Activated naive CD4-positive, alpha-beta T cell treated with anti-CD3 and anti-CD28 coated beads, Interleukin-2, amount 50 U/mL, for 24 hours (primary cell): ENCODE measurements around the gene PJVK.
"Not testable (repeated sequence)": the region's sequence is repeated elsewhere in the genome, so short reads cannot be mapped to it uniquely, and the experiment has no call there.

Experiments
- H3K27ac Mint-ChIP-seq: one replicate; pipeline ENCODE4 v1.8.0; 2021; ENCODE audit warnings: mild to moderate bottlenecking, mixed read lengths
- H3K27me3 Mint-ChIP-seq: one replicate; pipeline ENCODE4 v1.8.0; 2021; ENCODE audit warnings: mixed read lengths
- H3K36me3 Mint-ChIP-seq: one replicate; pipeline ENCODE4 v1.8.0; 2021; ENCODE audit warnings: mixed read lengths
- H3K4me1 Mint-ChIP-seq: one replicate; pipeline ENCODE4 v1.8.0; 2021; ENCODE audit warnings: mixed read lengths
- H3K4me3 Mint-ChIP-seq: one replicate; pipeline ENCODE4 v1.8.0; 2021; ENCODE audit warnings: mild to moderate bottlenecking, mixed read lengths
- H3K9me3 Mint-ChIP-seq: one replicate; pipeline ENCODE4 v1.8.0; 2021; ENCODE audit warnings: mixed read lengths

PJVK gene

GRCh38 chr2:178469219-178469849 lies 18.2 kb downstream of the PJVK start:
- H3K9me3 Mint-ChIP-seq: no peaks in the 10 kb centered on the region
- no peaks in the 10 kb centered on the region for H3K4me1 Mint-ChIP-seq
- no peaks in the 10 kb centered on the region for H3K27me3 Mint-ChIP-seq
- H3K36me3 Mint-ChIP-seq: peaks cover 4% of the 10 kb centered on the region
- no peak overlapping the region for H3K27ac Mint-ChIP-seq
- no peak overlapping the region for H3K4me3 Mint-ChIP-seq

GRCh38 chr2:178471313-178471712 lies 20.1 kb downstream of the PJVK start:
- not testable (repeated sequence) for H3K9me3 Mint-ChIP-seq, H3K36me3 Mint-ChIP-seq, H3K27ac Mint-ChIP-seq, H3K27me3 Mint-ChIP-seq, H3K4me3 Mint-ChIP-seq, H3K4me1 Mint-ChIP-seq

DNA sequence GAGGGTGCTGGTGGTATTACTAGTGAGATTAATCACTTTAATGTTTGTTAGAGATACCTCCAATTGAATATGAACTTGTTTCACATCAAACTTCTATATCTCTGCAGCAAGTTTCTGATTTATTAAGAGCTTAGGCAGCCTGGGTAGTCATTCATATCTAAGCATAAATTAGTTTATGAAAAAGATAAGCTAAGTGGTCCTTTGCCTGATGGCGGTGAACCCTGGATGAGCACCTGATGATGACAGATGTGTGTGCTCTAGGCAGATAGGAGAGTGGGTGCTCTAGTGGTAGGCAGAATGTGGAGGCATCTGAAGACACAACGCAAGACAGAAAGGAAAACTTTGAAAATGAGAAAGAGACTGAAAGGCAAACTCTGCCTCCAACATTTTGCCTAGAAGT lies 22.2 kb downstream of the PJVK start:
- H3K27ac Mint-ChIP-seq: no peak overlapping the region
- H3K4me3 Mint-ChIP-seq: no peak overlapping the region
- no peaks in the 10 kb centered on the region for H3K27me3 Mint-ChIP-seq
- H3K36me3 Mint-ChIP-seq: no peaks in the 10 kb centered on the region
- peaks cover 2% of the 10 kb centered on the region for H3K4me1 Mint-ChIP-seq
- no peaks in the 10 kb centered on the region for H3K9me3 Mint-ChIP-seq

- Mint-ChIP-seq H3K27ac (no peak overlapping the region), H3K36me3 (no peaks in the 10 kb centered on the region), H3K4me1 (peaks cover 6% of the 10 kb centered on the region), H3K4me3 (no peak overlapping the region), H3K9me3 (no peaks in the 10 kb centered on the region), H3K27me3 (no peaks in the 10 kb centered on the region)
Observed at GRCh38 chr2:178473931-178474330, 22.8 kb downstream of the PJVK start.

DNA sequence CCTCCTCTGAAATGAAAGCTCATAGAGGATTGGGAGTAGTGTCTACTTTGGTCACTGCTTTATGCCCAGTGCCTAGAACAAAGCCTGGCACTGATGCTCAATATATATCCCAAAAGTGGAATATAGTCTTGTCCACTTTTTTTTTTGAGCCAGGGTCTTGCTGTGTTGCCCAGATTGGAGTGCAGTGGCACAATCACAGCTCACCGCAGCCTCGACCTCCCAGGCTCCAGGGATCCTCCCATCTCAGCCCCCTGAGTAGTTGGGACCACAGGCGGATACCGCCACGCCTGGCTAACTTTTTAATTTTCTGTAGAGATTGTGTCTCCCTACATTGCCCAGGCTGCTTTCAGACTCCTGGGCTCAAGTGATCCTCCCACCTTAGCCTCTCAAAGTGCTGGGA lies 23.4 kb downstream of the PJVK start:
- Mint-ChIP-seq H3K36me3 (no peaks in the 10 kb centered on the region), H3K4me3 (no peak overlapping the region)

DNA sequence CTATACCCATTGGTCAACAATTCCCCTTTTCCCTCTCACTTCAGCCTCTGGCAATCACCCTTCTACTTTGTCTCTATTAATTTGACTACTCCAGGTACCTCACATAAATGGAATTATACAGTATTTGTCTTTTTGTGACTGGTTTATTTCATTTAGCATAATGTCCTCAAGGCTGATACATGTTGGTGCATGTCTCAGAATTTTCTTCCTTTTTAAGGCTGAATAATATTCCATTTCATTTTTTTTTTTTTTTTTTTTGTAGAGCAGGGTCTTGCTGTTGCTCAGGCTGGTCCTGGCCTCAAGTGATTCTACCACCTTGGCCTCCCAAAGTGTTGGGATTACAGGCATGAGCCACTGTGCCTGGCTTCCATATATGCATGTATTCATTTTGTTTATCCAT lies 25.3 kb downstream of the PJVK start:
- Mint-ChIP-seq H3K27me3 (no peaks in the 10 kb centered on the region), H3K36me3 (no peaks in the 10 kb centered on the region), H3K4me3 (no peak overlapping the region), H3K27ac (no peak overlapping the region), H3K4me1 (peaks cover 20% of the 10 kb centered on the region), H3K9me3 (no peaks in the 10 kb centered on the region)

More for the DNA sequence above, 23.4 kb downstream of the PJVK start:
- H3K9me3 Mint-ChIP-seq: no peaks in the 10 kb centered on the region
- no peaks in the 10 kb centered on the region for H3K27me3 Mint-ChIP-seq
- no peak overlapping the region for H3K27ac Mint-ChIP-seq
- H3K4me1 Mint-ChIP-seq: peaks cover 12% of the 10 kb centered on the region

GRCh38 chr2:178477443-178478129 lies 26.4 kb downstream of the PJVK start:
- Mint-ChIP-seq H3K27ac (no peak overlapping the region), H3K36me3 (no peaks in the 10 kb centered on the region), H3K4me1 (peaks cover 31% of the 10 kb centered on the region), H3K27me3 (no peaks in the 10 kb centered on the region), H3K9me3 (no peaks in the 10 kb centered on the region), H3K4me3 (peak overlapping the region; percentile 99)

DNA sequence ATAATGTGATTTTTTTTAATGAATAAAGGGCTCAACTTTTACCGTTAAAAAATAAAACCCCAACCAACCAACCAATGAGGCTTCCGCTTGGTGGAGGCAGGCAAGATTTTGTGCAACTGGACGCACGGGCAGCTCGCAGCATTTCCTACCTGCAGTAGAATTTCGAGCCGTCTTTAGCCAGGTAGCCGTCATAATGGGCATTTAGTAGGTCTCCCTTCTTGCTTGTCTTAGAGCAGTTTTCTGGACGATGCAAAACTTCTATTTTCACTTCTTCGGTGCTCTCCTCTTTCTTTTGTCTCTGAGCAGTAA lies 26.9 kb downstream of the PJVK start:
- Mint-ChIP-seq H3K27ac (peak overlapping the region; percentile 96), H3K4me3 (peak overlapping the region; percentile 99), H3K36me3 (no peaks in the 10 kb centered on the region), H3K9me3 (no peaks in the 10 kb centered on the region), H3K4me1 (peaks cover 36% of the 10 kb centered on the region), H3K27me3 (no peaks in the 10 kb centered on the region)

DNA sequence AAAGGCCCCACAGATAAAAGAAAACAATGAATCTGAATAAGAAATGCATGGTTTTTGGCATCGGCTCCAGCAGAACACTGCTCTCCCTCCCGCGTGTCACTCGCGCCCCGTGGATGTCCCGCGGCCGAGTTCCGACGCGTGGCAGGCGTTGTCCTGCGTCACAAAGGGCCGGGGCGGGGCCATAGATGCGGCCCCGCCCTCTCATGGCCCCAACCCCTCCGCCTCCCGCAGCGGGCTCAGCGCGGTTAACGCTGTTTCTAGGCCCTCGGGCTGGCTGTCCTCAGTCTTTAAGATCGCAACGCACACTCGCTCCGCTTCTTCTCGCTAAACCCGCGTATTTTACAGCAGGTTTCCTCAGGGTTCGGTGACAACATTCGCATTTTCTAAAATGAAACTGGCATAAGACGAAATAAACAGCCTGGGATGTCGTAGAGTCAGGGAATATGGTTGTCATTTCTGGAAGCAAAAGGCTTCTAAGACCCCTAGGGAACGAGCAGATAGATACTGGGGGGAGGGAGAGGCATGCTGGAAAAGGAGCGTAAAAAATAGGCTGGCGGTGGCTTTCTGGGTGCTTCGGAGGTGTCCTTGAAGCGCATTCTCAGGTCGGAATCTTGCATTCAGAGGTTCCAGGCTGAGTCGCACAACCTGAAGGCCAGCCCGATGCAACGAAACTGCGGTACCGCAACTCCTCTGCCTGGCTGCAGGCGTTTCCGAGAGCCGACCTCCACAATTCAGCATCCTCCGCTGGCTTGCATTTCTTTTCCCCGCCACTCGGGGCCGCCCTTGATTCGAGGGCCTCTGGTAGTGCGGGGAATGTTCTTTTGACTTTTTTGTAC lies 27.5 kb downstream of the PJVK start, which contains the start of gene FKBP7:
TSS of gene FKBP7 (minus strand) at position 162 of the 836 bp plus-strand sequence. CDS start at position 61, 101 bp downstream.
- Mint-ChIP-seq H3K4me3 (peak within 1 kb of the TSS; percentile 99), H3K9me3 (no peaks in the 10 kb centered on the region), H3K27ac (peak within 1 kb of the TSS; percentile 96), H3K27me3 (no peaks in the 10 kb centered on the region), H3K4me1 (peaks cover 36% of the 10 kb centered on the region), H3K36me3 (no peaks in the 10 kb centered on the region)

DNA sequence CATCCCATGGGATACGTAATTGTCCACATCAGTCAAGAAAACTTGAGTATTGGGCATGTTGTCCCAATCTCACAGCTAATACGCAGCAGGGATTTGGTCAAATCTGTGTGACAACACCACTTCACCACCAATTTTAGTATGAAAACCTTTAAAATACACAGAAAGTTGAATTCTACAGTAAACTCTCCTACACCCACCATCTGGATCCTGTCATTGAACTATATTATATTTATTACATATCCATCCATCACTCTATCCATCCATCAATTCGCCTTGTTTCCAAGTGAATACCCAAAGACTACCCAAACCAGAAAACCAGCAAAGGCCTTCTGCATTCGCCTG lies 28.1 kb downstream of the PJVK start:
- Mint-ChIP-seq H3K27ac (peak overlapping the region; percentile 96), H3K4me3 (peak overlapping the region; percentile 99), H3K36me3 (no peaks in the 10 kb centered on the region)

GRCh38 chr2:178479758-178480226 lies 28.6 kb downstream of the PJVK start:
- Mint-ChIP-seq H3K36me3 (no peaks in the 10 kb centered on the region), H3K27ac (peak overlapping the region; percentile 84), H3K27me3 (no peaks in the 10 kb centered on the region), H3K4me3 (peak overlapping the region; percentile 99), H3K9me3 (no peaks in the 10 kb centered on the region), H3K4me1 (peaks cover 43% of the 10 kb centered on the region)

More for the DNA sequence above, 28.1 kb downstream of the PJVK start:
- no peaks in the 10 kb centered on the region for H3K9me3 Mint-ChIP-seq
- H3K27me3 Mint-ChIP-seq: no peaks in the 10 kb centered on the region
- H3K4me1 Mint-ChIP-seq: peaks cover 38% of the 10 kb centered on the region

DNA sequence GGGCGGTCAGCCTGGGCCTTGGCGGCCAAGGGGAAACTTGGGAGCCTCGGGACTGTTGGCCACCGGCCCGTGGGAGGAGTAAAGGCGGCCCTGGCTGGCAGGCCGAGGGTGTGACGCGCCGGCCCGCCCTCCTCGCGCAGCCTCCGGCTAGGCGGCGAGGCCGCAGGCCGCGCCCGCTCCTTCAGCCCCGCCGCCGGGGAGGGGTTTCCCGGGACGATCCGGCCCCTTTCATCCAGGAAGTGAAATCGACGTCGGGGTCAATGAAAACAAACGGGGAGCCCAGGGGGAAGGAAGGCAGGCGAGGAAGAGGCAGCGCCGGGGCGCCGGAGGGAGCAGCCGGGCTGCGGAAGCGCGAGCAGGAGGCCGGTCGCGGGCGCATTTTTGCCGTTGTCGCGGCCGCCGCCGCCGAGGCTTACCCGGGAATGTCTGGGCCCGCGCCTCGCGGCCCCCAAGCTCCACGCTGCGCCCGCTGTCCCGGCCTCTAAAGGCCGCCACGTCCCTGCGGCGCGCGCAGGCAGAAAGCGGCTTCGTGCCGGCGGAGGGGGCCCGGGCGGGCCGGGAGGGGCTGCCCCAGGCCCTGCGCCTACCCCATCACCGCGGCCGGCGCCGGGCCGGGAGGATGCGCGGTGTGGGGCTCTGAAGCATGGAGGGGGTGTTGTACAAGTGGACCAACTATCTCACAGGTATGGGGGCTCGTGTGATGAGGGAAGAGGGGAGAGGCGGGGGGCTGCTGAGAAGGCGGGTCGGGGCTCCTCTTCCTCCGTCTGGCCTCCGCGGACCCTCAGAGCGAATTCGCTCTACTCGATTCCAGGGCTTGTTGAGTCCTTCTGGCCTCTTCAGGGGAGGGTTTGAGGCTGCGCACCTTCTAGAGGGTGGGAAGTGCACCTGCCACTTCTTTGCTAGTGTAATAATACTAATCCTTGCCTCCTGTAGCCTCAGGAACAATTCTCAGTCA lies 29.3 kb downstream of the PJVK start, which contains the start of gene PLEKHA3:
TSS of gene PLEKHA3 (plus strand) at position 231 of the 955 bp plus-strand sequence. CDS start at position 644, 413 bp downstream.
- Mint-ChIP-seq H3K9me3 (no peaks in the 10 kb centered on the region), H3K27me3 (no peaks in the 10 kb centered on the region), H3K4me3 (peak within 1 kb of the TSS; percentile 99), H3K4me1 (peaks cover 47% of the 10 kb centered on the region), H3K36me3 (peaks cover 1% of the 10 kb centered on the region), H3K27ac (peak within 1 kb of the TSS; percentile 96)

GRCh38 chr2:178482437-178482836 lies 31.3 kb downstream of the PJVK start:
- Mint-ChIP-seq H3K4me1 (peaks cover 63% of the 10 kb centered on the region), H3K9me3 (no peaks in the 10 kb centered on the region), H3K27me3 (no peaks in the 10 kb centered on the region), H3K4me3 (peak overlapping the region; percentile 99), H3K27ac (no peak overlapping the region), H3K36me3 (peaks cover 13% of the 10 kb centered on the region)

DNA sequence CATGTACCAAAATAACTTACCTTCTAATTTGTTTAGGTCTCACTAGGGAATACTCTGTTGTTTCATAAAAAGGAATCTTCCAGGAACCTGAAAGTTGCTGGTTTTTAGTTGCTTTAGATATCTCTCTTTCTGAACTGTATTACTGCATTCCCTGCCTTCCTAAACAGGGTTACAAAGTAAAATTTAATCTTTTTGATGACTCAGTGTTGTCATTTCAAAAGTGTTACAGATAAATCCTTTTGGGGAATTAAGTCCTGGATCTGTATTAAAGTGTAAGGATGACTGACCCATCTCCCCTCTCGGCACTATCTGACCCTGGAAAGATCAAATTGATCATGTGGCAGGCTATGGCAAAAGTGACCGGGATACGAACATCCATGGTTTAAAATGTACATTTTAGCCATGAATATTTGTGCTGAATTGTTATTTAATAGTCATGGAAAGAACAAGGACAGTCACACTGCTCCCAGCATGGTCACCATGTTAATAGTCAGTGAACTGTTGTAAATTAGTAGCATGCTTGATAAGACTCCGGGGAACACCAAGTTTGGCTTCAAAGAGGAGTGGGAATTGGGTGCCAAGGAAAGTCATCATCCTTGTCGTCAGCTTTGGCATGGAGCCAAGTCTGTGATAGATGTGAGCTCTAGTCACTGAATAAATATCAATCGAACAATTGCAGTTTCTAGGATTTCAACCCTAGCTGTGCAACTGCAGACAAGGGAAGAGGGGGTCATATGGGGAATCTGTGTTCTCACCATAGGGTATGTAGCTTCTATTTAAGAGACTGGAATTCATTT lies 33.3 kb downstream of the PJVK start:
- Mint-ChIP-seq H3K9me3 (no peaks in the 10 kb centered on the region), H3K27me3 (no peaks in the 10 kb centered on the region), H3K36me3 (peaks cover 18% of the 10 kb centered on the region), H3K4me3 (no peak overlapping the region), H3K4me1 (peaks cover 68% of the 10 kb centered on the region), H3K27ac (no peak overlapping the region)
